Activated CD8-positive, alpha-beta T cell treated with anti-CD3 and anti-CD28 coated beads for 36 hours (primary cell): ENCODE results near the gene BZW2. TPM values are rescaled to one million over a fixed set of nuclear protein-coding genes. Genes with fewer than 3 reads are reported as not detected.

Experiments
- ATAC-seq: fragments of 200-7000 bp; cut with Tn5 transposase; one replicate; pipeline ENCODE4 v1.10.0; 2021; ENCODE audit warnings: mild to moderate bottlenecking, moderate library complexity
- CTCF ChIA-PET: fragments of 350-600 bp; sonication (Branson Sonifier 250); formaldehyde crosslinking; loops from one replicate; lab custom pipeline; 2021; ENCODE audit warnings: antibody characterized with exemption; lab: Charles Lee
- POLR2A ChIA-PET: fragments of 350-600 bp; sonication (Branson Sonifier 250); formaldehyde crosslinking; loops from one replicate; lab custom pipeline; 2021; ENCODE audit warnings: antibody characterized with exemption; lab: Charles Lee
- DNase-seq: peaks from one replicate; pipeline ENCODE4 v3.0.0-alpha.2; 2020
- H3K27ac Mint-ChIP-seq: one replicate; pipeline ENCODE4 v1.8.0; 2021; ENCODE audit warnings: mild to moderate bottlenecking, mixed read lengths
- H3K27me3 Mint-ChIP-seq: one replicate; pipeline ENCODE4 v1.8.0; 2021; ENCODE audit warnings: mixed read lengths
- H3K36me3 Mint-ChIP-seq: one replicate; pipeline ENCODE4 v1.8.0; 2021; ENCODE audit warnings: low read depth, mixed read lengths
- H3K4me1 Mint-ChIP-seq: one replicate; pipeline ENCODE4 v1.8.0; 2021; ENCODE audit warnings: low read depth, mixed read lengths
- H3K4me3 Mint-ChIP-seq: one replicate; pipeline ENCODE4 v1.8.0; 2021; ENCODE audit warnings: mild to moderate bottlenecking, moderate library complexity, mixed read lengths
- H3K9me3 Mint-ChIP-seq: one replicate; pipeline ENCODE4 v1.8.0; 2021; ENCODE audit warnings: mixed read lengths
- CTCF ChIP-seq: fragments of 200-600 bp; IDR thresholded peaks from one replicate; pipeline ENCODE4 v1.8.0; 2022; ENCODE audit warnings: antibody characterized with exemption, mild to moderate bottlenecking
- intact Hi-C: fragments of 100-400 bp; cut with micrococcal nuclease; formaldehyde crosslinking; loops from one replicate; pipeline ENCODE4 v1.10.0; 2022
- total RNA-seq, 2 experiments: library from RNA; stranded (reverse); gene quantifications; one replicate each; pipeline ENCODE4 v1.2.3, GENCODE V29; 2021

BZW2 gene
- total RNA-seq, 2 experiments from 2014 or later = 120 to 123 TPM

- POLR2A ChIA-PET = no interaction called here
- H3K36me3 Mint-ChIP-seq = peaks cover 43% of the 10 kb centered on the region
- ATAC-seq (no peak), DNase-seq (no peak)
- no peaks in the 10 kb centered on the region for H3K9me3 Mint-ChIP-seq
- H3K4me1 Mint-ChIP-seq = peaks cover 22% of the 10 kb centered on the region
- H3K27me3 Mint-ChIP-seq = no peaks in the 10 kb centered on the region
- CTCF ChIA-PET = no interaction called here
- intact Hi-C loops = no loop called here
- no peak overlapping the region for H3K27ac Mint-ChIP-seq
- H3K4me3 Mint-ChIP-seq = no peak overlapping the region
- TF ChIP-seq CTCF = no peak
Measured at GRCh38 chr7:16710651-16711050, 64.7 kb downstream of the BZW2 start.

GRCh38 chr7:16711730-16712129 lies 65.7 kb downstream of the BZW2 start:
- TF ChIP-seq CTCF = no peak
- DNase-seq (peak; percentile 21), ATAC-seq (peak; percentile 78)
- Mint-ChIP-seq H3K9me3 (no peaks in the 10 kb centered on the region), H3K36me3 (peaks cover 39% of the 10 kb centered on the region), H3K4me1 (peaks cover 22% of the 10 kb centered on the region), H3K27ac (no peak overlapping the region), H3K27me3 (no peaks in the 10 kb centered on the region), H3K4me3 (no peak overlapping the region)
- CTCF ChIA-PET = no interaction called here
- POLR2A ChIA-PET = no interaction called here
- intact Hi-C loops = no loop called here

GRCh38 chr7:16712916-16713315 lies 66.9 kb downstream of the BZW2 start:
- ChIA-PET POLR2A (no interaction called here), CTCF (no interaction called here)
- H3K27ac Mint-ChIP-seq = no peak overlapping the region
- H3K4me1 Mint-ChIP-seq = peaks cover 18% of the 10 kb centered on the region
- ATAC-seq = no peak
- no peaks in the 10 kb centered on the region for H3K9me3 Mint-ChIP-seq
- DNase-seq = no peak
- no peaks in the 10 kb centered on the region for H3K27me3 Mint-ChIP-seq
- no peak for TF ChIP-seq CTCF
- peaks cover 34% of the 10 kb centered on the region for H3K36me3 Mint-ChIP-seq
- intact Hi-C loops = no loop called here
- no peak overlapping the region for H3K4me3 Mint-ChIP-seq

- ChIA-PET POLR2A (interaction anchor here (0.7 kb wide), 1 partner anchor 107 kb away, joined by 5 read pairs; no protein-coding TSS in a partner anchor), CTCF (no interaction called here)
- no peaks in the 10 kb centered on the region for H3K27me3 Mint-ChIP-seq
- DNase-seq = no peak
- H3K27ac Mint-ChIP-seq = no peak overlapping the region
- ATAC-seq = no peak
- TF ChIP-seq CTCF = no peak
- H3K4me1 Mint-ChIP-seq = peaks cover 17% of the 10 kb centered on the region
- peaks cover 28% of the 10 kb centered on the region for H3K36me3 Mint-ChIP-seq
- H3K4me3 Mint-ChIP-seq = no peak overlapping the region
- H3K9me3 Mint-ChIP-seq = no peaks in the 10 kb centered on the region
- intact Hi-C loops = no loop called here
Measured at GRCh38 chr7:16715928-16716327, 69.9 kb downstream of the BZW2 start.

DNA sequence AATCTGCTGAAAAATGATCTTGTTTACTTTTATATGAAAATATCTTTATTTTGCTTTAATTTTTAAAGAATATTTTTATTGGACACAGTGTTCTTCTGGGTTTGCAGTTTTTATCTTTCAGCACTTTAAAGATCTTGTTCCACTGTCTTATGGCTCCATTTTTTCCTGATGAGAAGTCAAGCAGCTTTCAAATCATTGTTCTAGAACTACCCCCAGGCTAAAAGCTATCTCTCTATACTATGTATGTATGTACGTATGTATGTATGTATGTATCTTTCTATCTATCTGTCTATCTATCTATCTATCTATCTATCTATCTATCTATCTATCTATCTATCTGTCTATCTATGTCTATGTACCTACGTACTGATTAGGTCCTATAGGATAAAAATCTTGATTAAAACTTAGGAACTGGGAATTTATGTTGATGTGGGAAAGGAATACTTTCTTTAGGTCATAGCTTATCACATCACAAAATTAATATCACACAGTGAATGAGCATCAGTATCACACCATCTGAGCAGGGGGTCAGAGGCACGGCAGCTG lies 72.2 kb downstream of the BZW2 start:
- peaks cover 12% of the 10 kb centered on the region for H3K36me3 Mint-ChIP-seq
- no peak for TF ChIP-seq CTCF
- no peak for ATAC-seq
- intact Hi-C loops = no loop called here
- CTCF ChIA-PET = no interaction called here
- no peak overlapping the region for H3K27ac Mint-ChIP-seq
- no peak overlapping the region for H3K4me3 Mint-ChIP-seq
- no peaks in the 10 kb centered on the region for H3K27me3 Mint-ChIP-seq
- peaks cover 8% of the 10 kb centered on the region for H3K4me1 Mint-ChIP-seq
- H3K9me3 Mint-ChIP-seq = no peaks in the 10 kb centered on the region
- POLR2A ChIA-PET = no interaction called here
- no peak for DNase-seq
